ENCODE data around the gene RBKS.

RBKS gene

GRCh38 chr2:27921424-27921823 lies 31.2 kb upstream of the RBKS start:
- Histone ChIP-seq H3K27ac (no peak overlapping the region), H3K4me2 (no peak overlapping the region), H4K20me1 (ENCODE audit: insufficient read depth) (no peaks in the 10 kb centered on the region), H3K9ac (no peak overlapping the region), H3K4me1 (ENCODE audit: low read depth, poor library complexity, severe bottlenecking) (no peaks in the 10 kb centered on the region), H3K36me3 (ENCODE audit: insufficient read depth) (no peaks in the 10 kb centered on the region), H3K79me2 (ENCODE audit: insufficient read depth, low read depth) (no peaks in the 10 kb centered on the region), H2AFZ (ENCODE audit: low read depth) (no peak overlapping the region), H3K27me3 (ENCODE audit: insufficient read depth, low read depth) (no peaks in the 10 kb centered on the region), H3K4me3 (IDR thresholded peaks at IDR 0.05; ENCODE audit: insufficient read depth, low read depth, low read length) (no peak overlapping the region)
- TF ChIP-seq CTCF (conservative IDR thresholded peaks at IDR 0.05; ENCODE audit: low read depth, low read length): no peak

- Histone ChIP-seq H3K9ac (no peak overlapping the region), H3K4me2 (no peak overlapping the region), H3K4me1 (ENCODE audit: low read depth, poor library complexity, severe bottlenecking) (no peaks in the 10 kb centered on the region), H2AFZ (ENCODE audit: low read depth) (no peak overlapping the region), H3K36me3 (ENCODE audit: insufficient read depth) (no peaks in the 10 kb centered on the region), H3K79me2 (ENCODE audit: insufficient read depth, low read depth) (no peaks in the 10 kb centered on the region), H3K27me3 (ENCODE audit: insufficient read depth, low read depth) (no peaks in the 10 kb centered on the region), H3K27ac (no peak overlapping the region), H3K4me3 (IDR thresholded peaks at IDR 0.05; ENCODE audit: insufficient read depth, low read depth, low read length) (no peak overlapping the region), H4K20me1 (ENCODE audit: insufficient read depth) (no peaks in the 10 kb centered on the region)
- TF ChIP-seq CTCF (conservative IDR thresholded peaks at IDR 0.05; ENCODE audit: low read depth, low read length): no peak
Observed at GRCh38 chr2:27920148-27920885, 30.1 kb upstream of the RBKS start.

GRCh38 chr2:27916293-27916995 lies 26.3 kb upstream of the RBKS start:
- H3K27ac ChIP-seq: no peak overlapping the region
- H2AFZ ChIP-seq (ENCODE audit: low read depth): no peak overlapping the region

GRCh38 chr2:27915874-27916273 lies 25.7 kb upstream of the RBKS start:
- H3K4me1 ChIP-seq (ENCODE audit: low read depth, poor library complexity, severe bottlenecking): no peaks in the 10 kb centered on the region
- H3K27ac ChIP-seq: no peak overlapping the region
- no peak overlapping the region for H2AFZ ChIP-seq (ENCODE audit: low read depth)
- no peaks in the 10 kb centered on the region for H3K36me3 ChIP-seq (ENCODE audit: insufficient read depth)
- no peaks in the 10 kb centered on the region for H3K27me3 ChIP-seq (ENCODE audit: insufficient read depth, low read depth)
- H4K20me1 ChIP-seq (ENCODE audit: insufficient read depth): no peaks in the 10 kb centered on the region
- H3K9ac ChIP-seq: no peak overlapping the region
- no peak overlapping the region for H3K4me2 ChIP-seq
- no peak for TF ChIP-seq CTCF (conservative IDR thresholded peaks at IDR 0.05; ENCODE audit: low read depth, low read length)
- no peaks in the 10 kb centered on the region for H3K79me2 ChIP-seq (ENCODE audit: insufficient read depth, low read depth)
- H3K4me3 ChIP-seq (IDR thresholded peaks at IDR 0.05; ENCODE audit: insufficient read depth, low read depth, low read length): no peak overlapping the region

More at GRCh38 chr2:27916293-27916995, 26.3 kb upstream of the RBKS start:
- no peaks in the 10 kb centered on the region for H4K20me1 ChIP-seq (ENCODE audit: insufficient read depth)
- no peaks in the 10 kb centered on the region for H3K27me3 ChIP-seq (ENCODE audit: insufficient read depth, low read depth)
- no peak overlapping the region for H3K9ac ChIP-seq
- H3K79me2 ChIP-seq (ENCODE audit: insufficient read depth, low read depth): no peaks in the 10 kb centered on the region
- no peak for TF ChIP-seq CTCF (conservative IDR thresholded peaks at IDR 0.05; ENCODE audit: low read depth, low read length)
- no peak overlapping the region for H3K4me3 ChIP-seq (IDR thresholded peaks at IDR 0.05; ENCODE audit: insufficient read depth, low read depth, low read length)
- no peaks in the 10 kb centered on the region for H3K4me1 ChIP-seq (ENCODE audit: low read depth, poor library complexity, severe bottlenecking)
- no peak overlapping the region for H3K4me2 ChIP-seq
- H3K36me3 ChIP-seq (ENCODE audit: insufficient read depth): no peaks in the 10 kb centered on the region
